GM21723 (cell line): ENCODE measurements around the gene CPNE4.

ENCODE experiments used
- ATAC-seq: cut with Tn5 transposase; IDR thresholded peaks from one replicate; pipeline ENCODE4 v1.9.1; 2021; ENCODE audit warnings: mild to moderate bottlenecking, moderate library complexity; ENCODE audit not compliant: unreplicated experiment

Gene CPNE4

GRCh38 chr3:131804565-131805133 is 230.2 kb downstream of the CPNE4 start:
- ATAC-seq, result no peak

- no peak for ATAC-seq
Observed at GRCh38 chr3:131803113-131803512, 231.7 kb downstream of the CPNE4 start.

- ATAC-seq, result no peak
Observed at GRCh38 chr3:131802029-131802428, 232.8 kb downstream of the CPNE4 start.

- no peak for ATAC-seq
Observed at GRCh38 chr3:131801566-131801965, 233.2 kb downstream of the CPNE4 start.

GRCh38 chr3:131797776-131798175 is 237.0 kb downstream of the CPNE4 start:
- no peak for ATAC-seq

- ATAC-seq, result peak; percentile 56
Observed at GRCh38 chr3:131796558-131797198, 238.1 kb downstream of the CPNE4 start.

- ATAC-seq, result peak; percentile 19
Observed at GRCh38 chr3:131796111-131796510, 238.7 kb downstream of the CPNE4 start.

GRCh38 chr3:131795390-131796090 is 239.3 kb downstream of the CPNE4 start:
- ATAC-seq, result peak; percentile 42

GRCh38 chr3:131794766-131795388 is 239.9 kb downstream of the CPNE4 start:
- peak; percentile 76 for ATAC-seq

GRCh38 chr3:131793870-131794269 is 240.9 kb downstream of the CPNE4 start:
- no peak for ATAC-seq

- ATAC-seq, result no peak
Observed at GRCh38 chr3:131789188-131789587, 245.6 kb downstream of the CPNE4 start.

GRCh38 chr3:131786386-131786785 is 248.4 kb downstream of the CPNE4 start:
- peak; percentile 51 for ATAC-seq

- no peak for ATAC-seq
Observed at GRCh38 chr3:131782751-131783150, 252.1 kb downstream of the CPNE4 start.

GRCh38 chr3:131778526-131778925 is 256.3 kb downstream of the CPNE4 start:
- no peak for ATAC-seq

- ATAC-seq, result no peak
Observed at GRCh38 chr3:131775650-131776049, 259.2 kb downstream of the CPNE4 start.

GRCh38 chr3:131772269-131773026 is 262.4 kb downstream of the CPNE4 start:
- ATAC-seq, result no peak

GRCh38 chr3:131762981-131763564 is 271.7 kb downstream of the CPNE4 start:
- ATAC-seq, result no peak

- no peak for ATAC-seq
Observed at GRCh38 chr3:131756405-131756804, 278.4 kb downstream of the CPNE4 start.

GRCh38 chr3:131755380-131755779 is 279.4 kb downstream of the CPNE4 start:
- no peak for ATAC-seq

GRCh38 chr3:131750256-131750655 is 284.6 kb downstream of the CPNE4 start:
- no peak for ATAC-seq

- ATAC-seq, result no peak
Observed at GRCh38 chr3:131749826-131750225, 285.0 kb downstream of the CPNE4 start.
